A549 (cell line): ENCODE measurements around the gene ENOX2. TPM values are rescaled to one million over a fixed set of nuclear protein-coding genes. Genes with fewer than 3 reads are reported as not detected.
A peak's percentile ranks its signal among the peaks of the same experiment; 100 is the strongest.

Source experiments
- ATAC-seq, 2 experiments: fragments of 200-7000 bp in 1 of 2; fragments of >200 bp in 1 of 2; cut with Nextera tagmentation in 1 of 2; cut with Tn5 transposase in 1 of 2; 3 replicates each; pipeline versions ENCODE4 v1.8.0 to v1.9.1; 2018 to 2020; ENCODE audit warnings: mild to moderate bottlenecking in 1 of 2, moderate library complexity in 1 of 2
- CTCF ChIA-PET: fragments of 300-600 bp; sonication (Branson Sonifier 250); formaldehyde crosslinking; extraction: SDS; loops from one replicate; lab custom pipeline; 2021; ENCODE audit warnings: antibody characterized with exemption, inconsistent platforms; lab: Yijun Ruan, JAX
- POLR2A ChIA-PET: fragments of 350-600 bp; formaldehyde crosslinking; extraction: SDS; loops from one replicate; lab custom pipeline; 2021; ENCODE audit warnings: antibody characterized with exemption, inconsistent platforms; lab: Yijun Ruan, JAX
- DNase-seq, 2 experiments: peaks; one replicate each; pipeline versions ENCODE4 v3.0.0 to v3.0.0-alpha.2; 2011 to 2016; ENCODE audit warnings: low read depth in 1 of 2, low spot score in 1 of 2
- FAIRE-seq: peaks from 2 replicates; lab custom pipeline; 2011; peaks lifted over from hg19 to GRCh38; lab: Jason Lieb, UNC
- H3K27ac ChIP-seq, 2 experiments: fragments of >200 bp; sonication (Bioruptor Twin); formaldehyde crosslinking; 3 replicates each; pipeline ENCODE4 v1.5.1; 2016 to 2017
- H3K4me1 ChIP-seq: fragments of >200 bp; sonication (Bioruptor Twin); formaldehyde crosslinking; 3 replicates; pipeline ENCODE4 v1.6.1; 2016
- H3K4me2 ChIP-seq: fragments of >200 bp; sonication (Bioruptor Twin); formaldehyde crosslinking; 3 replicates; pipeline ENCODE4 v1.6.1; 2016
- H3K4me3 ChIP-seq: fragments of >200 bp; sonication (Bioruptor Twin); formaldehyde crosslinking; 3 replicates; pipeline ENCODE4 v1.5.1; 2016
- H3K9me3 ChIP-seq: fragments of >200 bp; sonication (Bioruptor Twin); formaldehyde crosslinking; 3 replicates; pipeline ENCODE4 v1.6.1; 2016
- ATOH8 ChIP-seq: fragments of 250-450 bp; sonication (Bioruptor Pico); IDR thresholded peaks from 2 replicates; pipeline ENCODE4 v1.5.0; 2020; ENCODE audit warnings: low read depth, mild to moderate bottlenecking, moderate library complexity
- BHLHE40 ChIP-seq: IDR thresholded peaks from 2 replicates; pipeline ENCODE4 v1.6.1; 2012; ENCODE audit warnings: low read depth, low read length, inconsistent platforms
- CBX2 ChIP-seq: fragments of 200-600 bp; sonication (generic); IDR thresholded peaks from 2 replicates; pipeline ENCODE4 v1.6.1; 2016; ENCODE audit warnings: low read depth, mild to moderate bottlenecking, borderline replicate concordance
- CHD2 ChIP-seq: fragments of 150-350 bp; IDR thresholded peaks from 2 replicates; pipeline ENCODE4 v1.6.1; 2014; ENCODE audit warnings: low read length; ENCODE audit not compliant: partially characterized antibody
- CHD4 ChIP-seq: fragments of 200-600 bp; sonication (generic); IDR thresholded peaks from 2 replicates; pipeline ENCODE4 v1.6.1; 2016; ENCODE audit warnings: antibody characterized with exemption, mild to moderate bottlenecking, borderline replicate concordance
- EHF ChIP-seq: fragments of 250-450 bp; sonication (Bioruptor Pico); IDR thresholded peaks from 2 replicates; pipeline ENCODE4 v1.5.0; 2020; ENCODE audit warnings: mild to moderate bottlenecking
- ESRRA ChIP-seq: fragments of 150-350 bp; IDR thresholded peaks from 2 replicates; pipeline ENCODE4 v1.6.1; 2014; ENCODE audit warnings: mild to moderate bottlenecking, low read length, borderline replicate concordance
- FOSL2 ChIP-seq, 2 experiments: fragments of 450-650 bp in 1 of 2; fragments of >200 bp in 1 of 2; sonication (Bioruptor Twin) in 1 of 2; formaldehyde crosslinking; IDR thresholded peaks; 2 replicates each; pipeline versions ENCODE4 v1.5.0 to v1.6.1; 2016 to 2020; ENCODE audit warnings: mild to moderate bottlenecking in 1 of 2, moderate library complexity in 1 of 2
- GATA3 ChIP-seq: IDR thresholded peaks from 2 replicates; pipeline ENCODE4 v1.6.1; 2012; ENCODE audit warnings: borderline replicate concordance
- HDAC2 ChIP-seq: fragments of 200-600 bp; sonication (generic); IDR thresholded peaks from 2 replicates; pipeline ENCODE4 v1.6.1; 2016
- HOXA7 ChIP-seq: fragments of 250-450 bp; sonication (Bioruptor Pico); IDR thresholded peaks from 2 replicates; pipeline ENCODE4 v1.5.0; 2020; ENCODE audit warnings: mild to moderate bottlenecking, moderate library complexity
- KDM1A ChIP-seq: fragments of 200-600 bp; sonication (generic); IDR thresholded peaks from 2 replicates; pipeline ENCODE4 v1.6.1; 2016; ENCODE audit warnings: low read depth, mild to moderate bottlenecking
- MAFK ChIP-seq: fragments of 450-650 bp; IDR thresholded peaks from 2 replicates; pipeline ENCODE4 v1.6.1; 2014; ENCODE audit not compliant: partially characterized antibody
- MYC ChIP-seq: IDR thresholded peaks from 2 replicates; pipeline ENCODE4 v1.6.1; 2012; ENCODE audit warnings: mild to moderate bottlenecking, inconsistent platforms, low read length, improper control_type of control experiment, borderline replicate concordance
- NR3C1 ChIP-seq: fragments of >200 bp; sonication (Bioruptor Twin); formaldehyde crosslinking; IDR thresholded peaks from 3 replicates; pipeline ENCODE4 v1.6.1; 2017
- POLR2AphosphoS2 ChIP-seq: conservative IDR thresholded peaks from 2 replicates; pipeline ENCODE4 v1.6.1; 2012; ENCODE audit warnings: low read length, improper control_type of control experiment, inconsistent platforms
- RNF2 ChIP-seq: fragments of 200-600 bp; sonication (generic); IDR thresholded peaks from 2 replicates; pipeline ENCODE4 v1.6.1; 2016; ENCODE audit warnings: low read depth, mild to moderate bottlenecking, antibody characterized with exemption, moderate library complexity, borderline replicate concordance
- TFCP2L1 ChIP-seq: fragments of 250-450 bp; sonication (Bioruptor Pico); IDR thresholded peaks from 2 replicates; pipeline ENCODE4 v1.5.0; 2021; ENCODE audit warnings: mild to moderate bottlenecking
- ZC3H11A ChIP-seq: fragments of 450-650 bp; IDR thresholded peaks from 2 replicates; pipeline ENCODE4 v1.6.1; 2014; ENCODE audit warnings: antibody characterized with exemption, mild to moderate bottlenecking
- ZFP36 ChIP-seq: fragments of 450-650 bp; IDR thresholded peaks from 2 replicates; pipeline ENCODE4 v1.6.1; 2014; ENCODE audit warnings: borderline replicate concordance; ENCODE audit not compliant: partially characterized antibody
- WGBS: methylation state at CpG from one replicate; pipeline ENCODE4 v1.1.6; 2017; ENCODE audit errors: missing lambda C conversion rate; 5-methylcytosine and 5-hydroxymethylcytosine counted together
- polyA plus RNA-seq, 4 experiments: library from polyadenylated mRNA; depleted of rRNA in 3 of 4; stranded (reverse); fragments of >200 nt; fragmentation: RNase III in 1 of 4; extraction: RNeasy Plus Mini Kit Qiagen cat#74134 plus additional on column Dnase treatment in 1 of 4; gene quantifications; 2 replicates in 3 of 4; 3 replicates in 1 of 4; pipeline ENCODE4 v1.2.3, GENCODE V29; 2011 to 2017
- TF ChIP-seq, protein P1 (sequence below): fragments of 200-600 bp; sonication (generic); IDR thresholded peaks from 2 replicates; pipeline ENCODE4 v1.6.1; 2016; ENCODE audit warnings: antibody characterized with exemption, mild to moderate bottlenecking, moderate library complexity
- TF ChIP-seq, protein P2 (sequence below): fragments of 450-650 bp; IDR thresholded peaks from 2 replicates; pipeline ENCODE4 v1.6.1; 2014; ENCODE audit warnings: antibody characterized with exemption

ENOX2 gene
- polyA plus RNA-seq, 2 of the 4 experiments (the other 2 are of a cell fraction), result 10.3 to 35.5 TPM

DNA sequence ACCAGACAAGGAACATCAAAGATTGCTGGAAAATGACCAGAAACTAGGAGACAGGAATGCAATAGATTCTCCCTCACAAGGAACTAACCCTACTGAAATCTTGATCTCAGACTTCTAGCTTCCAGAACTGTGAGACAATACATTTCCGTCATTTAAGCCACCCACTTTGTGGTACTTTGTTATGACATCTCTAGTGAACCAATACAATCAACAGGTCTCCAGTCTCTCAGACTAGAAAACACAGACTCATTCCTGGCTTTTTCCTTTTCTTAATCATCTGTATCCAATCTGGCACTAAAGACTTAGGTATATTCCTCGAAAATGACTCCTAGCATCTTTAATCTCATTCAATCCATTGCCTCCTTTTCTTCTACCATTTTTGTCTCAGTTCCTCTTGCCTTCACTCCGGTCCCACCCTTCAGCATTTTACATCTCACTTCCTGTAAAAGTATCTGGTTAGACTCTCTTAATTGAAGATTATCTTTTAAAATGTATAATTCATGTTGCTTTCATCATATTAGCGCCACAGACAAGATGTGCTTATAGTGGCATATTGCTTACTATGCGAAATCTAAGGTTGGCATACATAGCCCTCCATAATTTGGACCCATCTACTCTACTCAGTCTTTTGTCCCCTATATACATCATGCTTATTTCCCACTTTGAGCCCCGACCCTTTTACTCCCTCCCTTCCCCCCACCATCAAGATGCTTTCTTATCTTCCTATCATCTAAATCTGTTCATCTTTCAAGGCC is 250.0 kb downstream of the ENOX2 start:
- ATAC-seq (no peak), FAIRE-seq (no peak), DNase-seq (no peak)
- ChIA-PET CTCF (interaction anchor here (0.7 kb wide), 1 partner anchor 16 kb away, joined by 3 read pairs; no protein-coding TSS in a partner anchor), POLR2A (no interaction called here)
- no peak overlapping the region for H3K4me3 ChIP-seq
- no peak overlapping the region for H3K27ac ChIP-seq
- no peaks in the 10 kb centered on the region for H3K4me1 ChIP-seq
- no peaks in the 10 kb centered on the region; the same call in 2 of the 3 replicates for H3K9me3 ChIP-seq
- TF ChIP-seq EHF (CRISPR knock-in tag) (no peak), MAFK (peak; percentile 67)
- 88% methylated on average over 6 of the region's 6 CpGs for WGBS
- H3K4me2 ChIP-seq, result no peak overlapping the region

- H3K27ac ChIP-seq, result no peak overlapping the region
- H3K4me2 ChIP-seq, result no peak overlapping the region
- no peak overlapping the region for H3K4me3 ChIP-seq
- DNase-seq (no peak), FAIRE-seq (peak; percentile 73), ATAC-seq (no peak)
- H3K9me3 ChIP-seq, result no peaks in the 10 kb centered on the region
- TF ChIP-seq GATA3, result no peak
- TF ChIP-seq, protein P1, sequence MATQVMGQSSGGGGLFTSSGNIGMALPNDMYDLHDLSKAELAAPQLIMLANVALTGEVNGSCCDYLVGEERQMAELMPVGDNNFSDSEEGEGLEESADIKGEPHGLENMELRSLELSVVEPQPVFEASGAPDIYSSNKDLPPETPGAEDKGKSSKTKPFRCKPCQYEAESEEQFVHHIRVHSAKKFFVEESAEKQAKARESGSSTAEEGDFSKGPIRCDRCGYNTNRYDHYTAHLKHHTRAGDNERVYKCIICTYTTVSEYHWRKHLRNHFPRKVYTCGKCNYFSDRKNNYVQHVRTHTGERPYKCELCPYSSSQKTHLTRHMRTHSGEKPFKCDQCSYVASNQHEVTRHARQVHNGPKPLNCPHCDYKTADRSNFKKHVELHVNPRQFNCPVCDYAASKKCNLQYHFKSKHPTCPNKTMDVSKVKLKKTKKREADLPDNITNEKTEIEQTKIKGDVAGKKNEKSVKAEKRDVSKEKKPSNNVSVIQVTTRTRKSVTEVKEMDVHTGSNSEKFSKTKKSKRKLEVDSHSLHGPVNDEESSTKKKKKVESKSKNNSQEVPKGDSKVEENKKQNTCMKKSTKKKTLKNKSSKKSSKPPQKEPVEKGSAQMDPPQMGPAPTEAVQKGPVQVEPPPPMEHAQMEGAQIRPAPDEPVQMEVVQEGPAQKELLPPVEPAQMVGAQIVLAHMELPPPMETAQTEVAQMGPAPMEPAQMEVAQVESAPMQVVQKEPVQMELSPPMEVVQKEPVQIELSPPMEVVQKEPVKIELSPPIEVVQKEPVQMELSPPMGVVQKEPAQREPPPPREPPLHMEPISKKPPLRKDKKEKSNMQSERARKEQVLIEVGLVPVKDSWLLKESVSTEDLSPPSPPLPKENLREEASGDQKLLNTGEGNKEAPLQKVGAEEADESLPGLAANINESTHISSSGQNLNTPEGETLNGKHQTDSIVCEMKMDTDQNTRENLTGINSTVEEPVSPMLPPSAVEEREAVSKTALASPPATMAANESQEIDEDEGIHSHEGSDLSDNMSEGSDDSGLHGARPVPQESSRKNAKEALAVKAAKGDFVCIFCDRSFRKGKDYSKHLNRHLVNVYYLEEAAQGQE, result peak; percentile 40; the same call in 1 of the 2 replicates
- H3K4me1 ChIP-seq, result no peaks in the 10 kb centered on the region
- ChIA-PET POLR2A (no interaction called here), CTCF (no interaction called here)
Measured at GRCh38 chrX:130649738-130650137, 253.3 kb downstream of the ENOX2 start.

DNA sequence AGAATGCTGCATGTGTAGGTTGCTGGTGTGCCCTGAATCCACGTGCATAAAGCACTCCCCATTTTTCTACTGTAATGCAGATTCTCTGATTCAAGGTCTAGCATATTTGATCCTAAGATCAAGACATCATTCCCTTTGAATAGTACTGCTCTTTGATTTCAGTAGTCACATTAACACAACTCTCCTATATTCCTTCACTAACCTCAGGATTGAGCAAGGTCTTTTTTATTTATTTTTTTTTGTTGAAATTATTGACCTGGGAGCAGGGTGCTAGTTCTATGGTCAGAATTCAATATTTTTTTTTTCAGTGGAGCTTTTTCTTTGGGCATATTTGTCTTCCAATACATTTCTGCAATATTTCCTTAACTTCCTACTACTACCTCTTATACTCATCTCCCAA is 255.5 kb downstream of the ENOX2 start:
- no peak for FAIRE-seq
- DNase-seq, result no peak
- POLR2A ChIA-PET, result no interaction called here
- TF ChIP-seq NR3C1 (no peak), ATOH8 (CRISPR knock-in tag) (no peak), POLR2AphosphoS2 (no peak), HDAC2 (no peak), KDM1A (no peak), RNF2 (no peak), MYC (no peak), TFCP2L1 (CRISPR knock-in tag) (no peak), CHD2 (no peak), ZFP36 (no peak), CHD4 (no peak), FOSL2 (IDR thresholded peaks at IDR 0.05) (no peak), FOSL2 (CRISPR knock-in tag; IDR thresholded peaks at IDR 0.05) (no peak), HOXA7 (no peak), ESRRA (no peak), CBX2 (no peak), BHLHE40 (no peak), ZC3H11A (no peak)
- TF ChIP-seq, protein P2, sequence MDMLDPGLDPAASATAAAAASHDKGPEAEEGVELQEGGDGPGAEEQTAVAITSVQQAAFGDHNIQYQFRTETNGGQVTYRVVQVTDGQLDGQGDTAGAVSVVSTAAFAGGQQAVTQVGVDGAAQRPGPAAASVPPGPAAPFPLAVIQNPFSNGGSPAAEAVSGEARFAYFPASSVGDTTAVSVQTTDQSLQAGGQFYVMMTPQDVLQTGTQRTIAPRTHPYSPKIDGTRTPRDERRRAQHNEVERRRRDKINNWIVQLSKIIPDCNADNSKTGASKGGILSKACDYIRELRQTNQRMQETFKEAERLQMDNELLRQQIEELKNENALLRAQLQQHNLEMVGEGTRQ, result no peak
- TF ChIP-seq, all 56 proteins: peak for 0
- Histone ChIP-seq H3K9me3 (no peaks in the 10 kb centered on the region), H3K4me3 (no peak overlapping the region), H3K27ac (no peak overlapping the region), H3K4me1 (no peaks in the 10 kb centered on the region), H3K4me2 (no peak overlapping the region)
- ATAC-seq, result no peak
- CTCF ChIA-PET, result no interaction called here
- WGBS, result 83% methylated on average over 1 of the region's 1 CpG
